ENCODE results near the gene L1TD1.

DNA sequence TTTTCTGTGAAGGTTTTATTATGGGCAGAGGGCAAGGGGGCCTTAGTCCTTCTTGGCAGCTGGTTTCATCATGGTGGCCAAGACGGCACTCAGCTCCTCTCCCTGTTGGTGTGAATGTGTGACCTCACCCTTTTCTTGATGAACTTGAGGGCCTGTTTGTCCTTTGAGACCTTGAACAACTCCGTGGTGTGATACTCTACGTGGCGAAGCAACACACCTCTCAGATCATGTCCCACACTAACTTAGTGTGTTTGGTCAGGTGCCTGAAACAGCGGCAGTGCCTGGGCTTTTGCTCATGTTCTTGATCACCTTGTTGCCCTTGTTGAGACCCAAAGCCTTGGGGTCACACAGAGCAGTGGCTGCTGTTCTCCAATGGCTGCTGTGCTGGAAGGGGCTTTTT lies 13.4 kb downstream of the L1TD1 start:
- TF ChIP-seq, protein P1, sequence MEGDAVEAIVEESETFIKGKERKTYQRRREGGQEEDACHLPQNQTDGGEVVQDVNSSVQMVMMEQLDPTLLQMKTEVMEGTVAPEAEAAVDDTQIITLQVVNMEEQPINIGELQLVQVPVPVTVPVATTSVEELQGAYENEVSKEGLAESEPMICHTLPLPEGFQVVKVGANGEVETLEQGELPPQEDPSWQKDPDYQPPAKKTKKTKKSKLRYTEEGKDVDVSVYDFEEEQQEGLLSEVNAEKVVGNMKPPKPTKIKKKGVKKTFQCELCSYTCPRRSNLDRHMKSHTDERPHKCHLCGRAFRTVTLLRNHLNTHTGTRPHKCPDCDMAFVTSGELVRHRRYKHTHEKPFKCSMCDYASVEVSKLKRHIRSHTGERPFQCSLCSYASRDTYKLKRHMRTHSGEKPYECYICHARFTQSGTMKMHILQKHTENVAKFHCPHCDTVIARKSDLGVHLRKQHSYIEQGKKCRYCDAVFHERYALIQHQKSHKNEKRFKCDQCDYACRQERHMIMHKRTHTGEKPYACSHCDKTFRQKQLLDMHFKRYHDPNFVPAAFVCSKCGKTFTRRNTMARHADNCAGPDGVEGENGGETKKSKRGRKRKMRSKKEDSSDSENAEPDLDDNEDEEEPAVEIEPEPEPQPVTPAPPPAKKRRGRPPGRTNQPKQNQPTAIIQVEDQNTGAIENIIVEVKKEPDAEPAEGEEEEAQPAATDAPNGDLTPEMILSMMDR (conservative IDR thresholded peaks at IDR 0.05 in 1 of 2, IDR thresholded peaks at IDR 0.05 in 1 of 2; ENCODE audit: extremely low read depth in 1 of 2, insufficient read depth in 1 of 2, low read depth in 1 of 2, low read length in 2 of 2), result no peak
- TF ChIP-seq EZH2 (IDR thresholded peaks at IDR 0.05; ENCODE audit: borderline replicate concordance, low read length), result no peak

All from mammary epithelial cell (primary cell).